HG03060 (cell line): ENCODE data around the gene STMP1.
A peak's percentile ranks its signal among the peaks of the same experiment; 100 is the strongest.
"Not testable (repeated sequence)": the region's sequence is repeated elsewhere in the genome, so short reads cannot be mapped to it uniquely, and the experiment has no call there.

Experiments used
- ATAC-seq: cut with Tn5 transposase; IDR thresholded peaks from one replicate; pipeline ENCODE4 v1.9.1; 2021; ENCODE audit warnings: low read depth, moderate number of reproducible peaks; ENCODE audit not compliant: unreplicated experiment

Gene STMP1

GRCh38 chr7:135662373-135663114 is at the start of gene STMP1:
Gene STMP1, plus strand, starts transcription at chr7:135662514.
- peak; percentile 76 for ATAC-seq

GRCh38 chr7:135616136-135616535 is 46.2 kb upstream of the STMP1 start:
- ATAC-seq, result no peak

GRCh38 chr7:135617781-135618180 is 44.5 kb upstream of the STMP1 start:
- no peak for ATAC-seq

- ATAC-seq, result no peak
Measured at GRCh38 chr7:135618510-135618909, 43.8 kb upstream of the STMP1 start.

GRCh38 chr7:135620447-135620846 is 41.9 kb upstream of the STMP1 start:
- no peak for ATAC-seq

- ATAC-seq, result no peak
Measured at GRCh38 chr7:135620980-135621850, 41.1 kb upstream of the STMP1 start.

- ATAC-seq, result no peak
Measured at GRCh38 chr7:135634191-135634878, 28.0 kb upstream of the STMP1 start.

- ATAC-seq, result not testable (repeated sequence)
Measured at GRCh38 chr7:135639690-135640089, 22.6 kb upstream of the STMP1 start.

- ATAC-seq, result no peak
Measured at GRCh38 chr7:135644154-135644553, 18.2 kb upstream of the STMP1 start.

- ATAC-seq, result no peak
Measured at GRCh38 chr7:135644729-135645128, 17.6 kb upstream of the STMP1 start.

GRCh38 chr7:135645296-135645904 is 16.9 kb upstream of the STMP1 start:
- ATAC-seq, result no peak

GRCh38 chr7:135647755-135648154 is 14.6 kb upstream of the STMP1 start:
- ATAC-seq, result no peak

- ATAC-seq, result no peak
Measured at GRCh38 chr7:135648235-135648634, 14.1 kb upstream of the STMP1 start.

- no peak for ATAC-seq
Measured at GRCh38 chr7:135650831-135651573, 11.3 kb upstream of the STMP1 start.

- ATAC-seq, result no peak
Measured at GRCh38 chr7:135653340-135654080, 8.8 kb upstream of the STMP1 start.

GRCh38 chr7:135658564-135658963 is 3.8 kb upstream of the STMP1 start:
- ATAC-seq, result no peak

GRCh38 chr7:135659159-135659846 is 3.0 kb upstream of the STMP1 start:
- ATAC-seq, result no peak

- ATAC-seq, result no peak
Measured at GRCh38 chr7:135661311-135662122, 797 bp upstream of the STMP1 start.
